SK-N-SH treated with all-trans-retinoic acid at 6 μM for 48 hours (cell line): ENCODE measurements around the gene MICU2.

Experiments used
- ARNTL ChIP-seq: fragments of 450-650 bp; formaldehyde crosslinking; IDR thresholded peaks from 2 replicates; pipeline ENCODE4 v1.5.0; 2020; ENCODE audit warnings: low read depth, mild to moderate bottlenecking, moderate library complexity, borderline replicate concordance
- CSDC2 ChIP-seq: fragments of 250-450 bp; sonication (Bioruptor Pico); IDR thresholded peaks from 2 replicates; pipeline ENCODE4 v1.5.0; 2020; ENCODE audit warnings: mild to moderate bottlenecking, moderate library complexity
- OSR1 ChIP-seq: fragments of 250-450 bp; sonication (Bioruptor Pico); IDR thresholded peaks from 2 replicates; pipeline ENCODE4 v1.8.0; 2022; ENCODE audit warnings: moderate library complexity, mild to moderate bottlenecking, inconsistent platforms
- RARB ChIP-seq: fragments of 250-450 bp; sonication (Bioruptor Pico); IDR thresholded peaks from 2 replicates; pipeline ENCODE4 v1.8.0; 2021; ENCODE audit warnings: mild to moderate bottlenecking, moderate library complexity
- TCF4 ChIP-seq: fragments of 250-450 bp; sonication (Bioruptor Pico); IDR thresholded peaks from 2 replicates; pipeline ENCODE4 v1.8.0; 2021; ENCODE audit warnings: mild to moderate bottlenecking, moderate library complexity, borderline replicate concordance
- TOX ChIP-seq: fragments of 250-450 bp; sonication (Bioruptor Pico); IDR thresholded peaks from 2 replicates; pipeline ENCODE4 v1.8.0; 2021; ENCODE audit warnings: mild to moderate bottlenecking, moderate library complexity, borderline replicate concordance
- ZC3H10 ChIP-seq: fragments of 250-450 bp; sonication (Bioruptor Pico); IDR thresholded peaks from 2 replicates; pipeline ENCODE4 v1.5.1; 2021; ENCODE audit warnings: mild to moderate bottlenecking, moderate library complexity
- ZFP3 ChIP-seq: fragments of 250-450 bp; sonication (Bioruptor Pico); IDR thresholded peaks from 2 replicates; pipeline ENCODE4 v1.5.0; 2020; ENCODE audit warnings: mild to moderate bottlenecking, moderate library complexity
- ZFP30 ChIP-seq: fragments of 450-650 bp; formaldehyde crosslinking; IDR thresholded peaks from 2 replicates; pipeline ENCODE4 v1.5.0; 2022; ENCODE audit warnings: mild to moderate bottlenecking, moderate library complexity
- ZNF565 ChIP-seq: fragments of 450-650 bp; formaldehyde crosslinking; conservative IDR thresholded peaks from 2 replicates; pipeline ENCODE4 v1.5.0; 2020; ENCODE audit warnings: low read depth, mild to moderate bottlenecking, moderate library complexity
- ZNF8 ChIP-seq: fragments of 450-650 bp; formaldehyde crosslinking; IDR thresholded peaks from 2 replicates; pipeline ENCODE4 v1.5.0; 2020; ENCODE audit warnings: mild to moderate bottlenecking, moderate library complexity
- TF ChIP-seq, protein P1 (sequence below): fragments of 250-450 bp; sonication (Bioruptor Pico); IDR thresholded peaks from 2 replicates; pipeline ENCODE4 v1.8.0; 2021; ENCODE audit warnings: low read depth, mild to moderate bottlenecking, moderate library complexity, borderline replicate concordance
- TF ChIP-seq, protein P2 (sequence below): fragments of 250-450 bp; sonication (Bioruptor Pico); IDR thresholded peaks from 2 replicates; pipeline ENCODE4 v1.8.0; 2020; ENCODE audit warnings: mild to moderate bottlenecking, moderate library complexity, borderline replicate concordance

DNA sequence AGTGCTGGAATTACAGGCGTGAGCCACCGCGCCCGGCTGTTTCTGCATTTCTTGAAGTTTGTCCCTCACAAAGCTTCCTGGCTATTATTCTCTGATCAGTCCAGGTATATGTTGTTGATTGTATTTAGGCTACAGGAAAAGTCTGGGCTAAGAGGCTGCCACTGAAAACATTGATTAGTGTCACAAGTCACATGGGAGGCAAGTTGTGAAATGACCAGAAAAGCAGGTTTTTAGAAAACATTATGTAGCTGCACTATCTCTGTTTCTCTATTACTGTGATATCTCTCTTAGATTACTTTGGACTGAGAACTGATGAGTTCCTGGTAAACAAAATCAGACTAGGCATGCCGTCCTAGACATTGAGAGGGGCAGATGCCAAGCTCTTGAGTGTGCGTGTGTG lies 128.9 kb downstream of the MICU2 start:
- TF ChIP-seq TCF4 (CRISPR knock-in tag): no peak
- TF ChIP-seq ZC3H10 (CRISPR knock-in tag): no peak
- no peak for TF ChIP-seq ARNTL (CRISPR knock-in tag)
- no peak for TF ChIP-seq ZNF8 (CRISPR knock-in tag)
- no peak for TF ChIP-seq ZNF565 (CRISPR knock-in tag)
- TF ChIP-seq ZFP3: no peak
- no peak for TF ChIP-seq TOX
- TF ChIP-seq, protein P1, sequence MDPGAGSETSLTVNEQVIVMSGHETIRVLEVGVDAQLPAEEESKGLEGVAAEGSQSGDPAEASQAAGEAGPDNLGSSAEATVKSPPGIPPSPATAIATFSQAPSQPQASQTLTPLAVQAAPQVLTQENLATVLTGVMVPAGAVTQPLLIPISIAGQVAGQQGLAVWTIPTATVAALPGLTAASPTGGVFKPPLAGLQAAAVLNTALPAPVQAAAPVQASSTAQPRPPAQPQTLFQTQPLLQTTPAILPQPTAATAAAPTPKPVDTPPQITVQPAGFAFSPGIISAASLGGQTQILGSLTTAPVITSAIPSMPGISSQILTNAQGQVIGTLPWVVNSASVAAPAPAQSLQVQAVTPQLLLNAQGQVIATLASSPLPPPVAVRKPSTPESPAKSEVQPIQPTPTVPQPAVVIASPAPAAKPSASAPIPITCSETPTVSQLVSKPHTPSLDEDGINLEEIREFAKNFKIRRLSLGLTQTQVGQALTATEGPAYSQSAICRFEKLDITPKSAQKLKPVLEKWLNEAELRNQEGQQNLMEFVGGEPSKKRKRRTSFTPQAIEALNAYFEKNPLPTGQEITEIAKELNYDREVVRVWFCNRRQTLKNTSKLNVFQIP (CRISPR knock-in tag): no peak
- no peak for TF ChIP-seq RARB
- TF ChIP-seq, protein P2, sequence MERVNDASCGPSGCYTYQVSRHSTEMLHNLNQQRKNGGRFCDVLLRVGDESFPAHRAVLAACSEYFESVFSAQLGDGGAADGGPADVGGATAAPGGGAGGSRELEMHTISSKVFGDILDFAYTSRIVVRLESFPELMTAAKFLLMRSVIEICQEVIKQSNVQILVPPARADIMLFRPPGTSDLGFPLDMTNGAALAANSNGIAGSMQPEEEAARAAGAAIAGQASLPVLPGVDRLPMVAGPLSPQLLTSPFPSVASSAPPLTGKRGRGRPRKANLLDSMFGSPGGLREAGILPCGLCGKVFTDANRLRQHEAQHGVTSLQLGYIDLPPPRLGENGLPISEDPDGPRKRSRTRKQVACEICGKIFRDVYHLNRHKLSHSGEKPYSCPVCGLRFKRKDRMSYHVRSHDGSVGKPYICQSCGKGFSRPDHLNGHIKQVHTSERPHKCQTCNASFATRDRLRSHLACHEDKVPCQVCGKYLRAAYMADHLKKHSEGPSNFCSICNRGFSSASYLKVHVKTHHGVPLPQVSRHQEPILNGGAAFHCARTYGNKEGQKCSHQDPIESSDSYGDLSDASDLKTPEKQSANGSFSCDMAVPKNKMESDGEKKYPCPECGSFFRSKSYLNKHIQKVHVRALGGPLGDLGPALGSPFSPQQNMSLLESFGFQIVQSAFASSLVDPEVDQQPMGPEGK (CRISPR knock-in tag): no peak
- no peak for TF ChIP-seq ZFP30 (CRISPR knock-in tag)
- TF ChIP-seq OSR1 (CRISPR knock-in tag): no peak
- TF ChIP-seq CSDC2 (CRISPR knock-in tag): no peak
